Mesodermal cell (in vitro differentiated cells): ENCODE data around the gene ECT2.
A peak's percentile ranks its signal among the peaks of the same experiment; 100 is the strongest.
"Not testable (repeated sequence)": the region's sequence is repeated elsewhere in the genome, so short reads cannot be mapped to it uniquely, and the experiment has no call there.

Source experiments
- H3K27ac ChIP-seq: 2 replicates; pipeline ENCODE4 v1.7.0; 2013; ENCODE audit warnings: mild to moderate bottlenecking, low read depth, low read length, moderate library complexity; ENCODE audit not compliant: severe bottlenecking
- H3K36me3 ChIP-seq: 2 replicates; pipeline ENCODE4 v1.7.1; 2013; ENCODE audit warnings: mild to moderate bottlenecking, low read length, moderate library complexity; ENCODE audit not compliant: control insufficient read depth, insufficient read depth
- H3K4me1 ChIP-seq: one replicate; pipeline ENCODE4 v1.7.1; 2013; ENCODE audit warnings: mild to moderate bottlenecking, low read length; ENCODE audit not compliant: insufficient read depth, control insufficient read depth, poor library complexity, severe bottlenecking
- H3K4me3 ChIP-seq: 2 replicates; pipeline ENCODE4 v1.7.0; 2013; ENCODE audit warnings: low read length, control low read depth, mild to moderate bottlenecking; ENCODE audit not compliant: insufficient read depth, poor library complexity, severe bottlenecking; ENCODE audit errors: extremely low read depth
- H3K9me3 ChIP-seq: 2 replicates; pipeline ENCODE4 v1.7.1; 2013; ENCODE audit warnings: mild to moderate bottlenecking, low read length, moderate library complexity; ENCODE audit not compliant: control insufficient read depth
- WGBS, 2 experiments: methylation state at CpG; one replicate each; pipeline ENCODE4 v1.1.5; 2013; ENCODE audit warnings: missing lambda C conversion rate in 2 of 2; ENCODE audit not compliant: insufficient coverage in 2 of 2; 5-methylcytosine and 5-hydroxymethylcytosine counted together

Gene ECT2

GRCh38 chr3:172855037-172855436 is 104.5 kb downstream of the ECT2 start:
- Histone ChIP-seq H3K27ac (no peak overlapping the region), H3K36me3 (no peaks in the 10 kb centered on the region), H3K9me3 (no peaks in the 10 kb centered on the region), H3K4me1 (peaks cover 50% of the 10 kb centered on the region), H3K4me3 (no peak overlapping the region)

DNA sequence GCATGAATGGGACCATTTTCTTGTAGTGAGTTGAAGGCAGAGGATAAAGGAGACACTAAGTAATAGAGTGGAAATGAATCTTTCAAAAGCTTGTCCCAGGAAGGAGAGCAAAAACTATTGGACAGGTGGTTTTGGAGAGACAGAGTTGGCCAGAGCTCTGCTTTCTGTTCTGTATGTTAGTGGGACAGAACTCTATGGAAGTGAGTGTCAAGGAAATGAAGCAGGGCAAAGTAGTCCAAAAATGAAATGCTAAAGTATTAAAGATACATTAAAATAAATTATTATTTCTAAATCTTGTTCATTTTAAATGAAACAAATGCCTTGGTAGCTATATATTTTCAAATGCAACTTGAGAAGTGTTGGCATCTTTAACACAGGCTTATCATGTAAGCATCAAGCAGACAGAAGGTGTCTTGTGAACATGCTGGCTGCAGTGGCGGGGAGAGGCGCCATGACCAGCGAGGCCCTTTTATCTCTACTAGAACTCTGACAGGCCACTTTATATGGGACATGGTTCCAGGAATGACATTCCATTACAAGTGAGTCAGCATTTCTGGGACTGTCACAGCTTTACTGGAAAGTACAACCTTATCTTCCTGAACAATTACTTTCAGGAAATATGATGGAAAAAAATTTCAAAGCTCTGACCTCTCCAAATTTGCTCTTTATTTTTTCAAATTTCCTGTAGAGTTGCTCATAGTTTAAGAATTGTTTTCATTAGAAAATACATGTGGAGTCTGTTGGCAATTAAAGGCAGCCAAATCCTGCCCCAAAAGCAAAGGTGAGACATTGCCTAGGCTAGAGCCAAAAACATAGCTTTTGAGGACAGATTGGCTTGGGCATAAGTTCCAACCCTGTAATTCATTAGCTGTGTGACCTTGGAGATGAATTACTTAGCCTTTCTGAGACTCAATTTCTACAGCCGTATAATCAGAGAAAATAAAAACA is 106.5 kb downstream of the ECT2 start:
- 68 to 100% methylated on average over 1 to 3 of the region's 4 CpGs for WGBS, 2 experiments
- Histone ChIP-seq H3K27ac (peak overlapping the region; percentile 83), H3K4me1 (peaks cover 50% of the 10 kb centered on the region), H3K36me3 (no peaks in the 10 kb centered on the region), H3K9me3 (peaks cover 2% of the 10 kb centered on the region), H3K4me3 (no peak overlapping the region)

GRCh38 chr3:172859041-172859440 is 108.5 kb downstream of the ECT2 start:
- Histone ChIP-seq H3K4me3 (no peak overlapping the region), H3K9me3 (peaks cover 10% of the 10 kb centered on the region), H3K27ac (peak overlapping the region; percentile 59), H3K4me1 (peaks cover 36% of the 10 kb centered on the region), H3K36me3 (no peaks in the 10 kb centered on the region)
- WGBS, 2 experiments, result no CpG with 5 or more reads among the region's 2 CpGs

- not testable (repeated sequence) for H3K27ac ChIP-seq, H3K36me3 ChIP-seq, H3K4me1 ChIP-seq, H3K4me3 ChIP-seq
- 95 to 98% methylated on average over 27 to 35 of the region's 38 CpGs for WGBS, 2 experiments
- H3K9me3 ChIP-seq, result peaks cover 10% of the 10 kb centered on the region
These were observed 116.3 kb downstream of the ECT2 start for GRCh38 chr3:172866726-172867350.

DNA sequence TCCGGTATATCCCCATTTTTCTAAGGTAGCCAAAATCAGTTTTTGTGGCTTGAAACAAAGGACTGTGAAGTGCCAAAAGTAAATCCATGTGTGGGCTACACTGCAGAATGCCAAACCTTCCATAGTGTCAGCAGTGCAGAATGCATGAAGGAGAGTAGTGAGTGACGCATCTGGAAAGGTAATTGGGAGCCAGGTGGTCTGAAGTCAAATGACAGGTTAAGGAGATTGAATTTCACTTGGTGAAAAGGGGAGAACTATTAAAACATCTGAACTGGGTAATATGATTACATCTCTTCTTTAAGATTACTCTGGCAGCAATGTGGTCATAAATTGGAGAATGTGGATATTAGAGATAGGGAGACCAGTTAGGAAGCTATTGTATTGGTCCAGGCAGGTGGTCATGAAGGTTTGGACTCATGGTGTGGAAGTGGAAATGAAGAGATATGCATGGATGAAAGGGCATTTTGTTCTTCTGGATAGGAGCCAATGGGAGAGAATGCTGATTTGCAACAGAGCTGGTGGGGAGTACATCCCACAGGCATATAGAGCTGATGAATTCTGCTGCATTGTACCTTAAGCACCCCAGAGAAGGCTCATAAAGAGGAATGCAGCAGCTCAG is 118.2 kb downstream of the ECT2 start:
- Histone ChIP-seq H3K4me3 (no peak overlapping the region), H3K27ac (no peak overlapping the region), H3K9me3 (no peaks in the 10 kb centered on the region), H3K4me1 (no peaks in the 10 kb centered on the region), H3K36me3 (no peaks in the 10 kb centered on the region)
- WGBS, 2 experiments, result 89 to 100% methylated on average over 2 of the region's 2 CpGs

- no peaks in the 10 kb centered on the region for H3K4me1 ChIP-seq
- WGBS, 2 experiments, result 89 to 100% methylated on average over 3 of the region's 3 CpGs
- no peak overlapping the region for H3K27ac ChIP-seq
- H3K4me3 ChIP-seq, result no peak overlapping the region
- no peaks in the 10 kb centered on the region for H3K36me3 ChIP-seq
- no peaks in the 10 kb centered on the region for H3K9me3 ChIP-seq
These were observed 118.8 kb downstream of the ECT2 start for GRCh38 chr3:172869368-172869771.

DNA sequence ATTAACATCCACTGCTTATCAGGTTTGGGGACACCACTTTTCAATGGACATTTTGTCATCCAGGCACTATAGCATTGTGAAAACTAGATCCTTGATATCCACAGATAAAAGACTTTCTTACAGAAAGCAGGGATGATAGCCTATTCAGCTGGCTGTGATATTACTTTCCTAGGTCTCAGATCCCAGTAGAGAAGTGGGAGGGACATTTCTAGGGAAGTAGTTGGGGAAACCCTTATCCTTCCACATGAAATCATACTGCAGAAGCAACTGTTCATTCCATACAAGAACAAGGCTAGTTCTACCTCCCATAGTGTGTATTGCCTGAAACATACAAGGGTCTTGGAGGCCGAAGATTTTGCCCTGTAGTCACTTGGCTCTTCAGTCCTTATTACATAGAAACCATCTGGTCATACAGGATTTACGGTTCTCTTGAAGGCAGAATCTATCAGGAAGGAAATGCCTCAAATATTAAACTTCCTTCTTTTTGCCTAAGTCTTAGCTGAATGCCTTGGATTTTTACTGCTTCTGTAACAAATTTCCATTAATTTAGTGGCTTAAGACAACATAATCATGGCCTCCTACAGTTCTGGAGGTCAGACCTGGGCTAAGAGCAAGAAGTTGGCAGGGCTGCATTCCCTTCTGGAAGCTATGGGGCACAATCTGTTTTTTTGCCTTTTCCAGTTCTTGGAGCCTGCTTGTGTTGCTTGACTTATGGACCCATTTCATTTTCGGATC is 119.4 kb downstream of the ECT2 start:
- no peaks in the 10 kb centered on the region for H3K4me1 ChIP-seq
- no peaks in the 10 kb centered on the region for H3K36me3 ChIP-seq
- no peak overlapping the region for H3K4me3 ChIP-seq
- WGBS, 2 experiments, result 100% methylated on average over 3 of the region's 3 CpGs
- H3K9me3 ChIP-seq, result no peaks in the 10 kb centered on the region
- no peak overlapping the region for H3K27ac ChIP-seq
